Upper lobe of left lung (tissue), 6 donors: ENCODE data around the gene DNAH17. TPM values are rescaled to one million over a fixed set of nuclear protein-coding genes. Genes with fewer than 3 reads are reported as not detected.

Experiments
- ATAC-seq, 2 donors: fragments of 200-7000 bp; cut with Tn5 transposase; one replicate each; pipeline ENCODE4 v1.9.1; 2022; ENCODE audit warnings: mild to moderate bottlenecking in 2 of 2, moderate library complexity in 2 of 2; ENCODE audit not compliant: low FRiP score in 2 of 2
- DNase-seq, 2 donors: peaks; one replicate each; pipeline ENCODE4 v3.0.0-alpha.2; 2019 to 2020
- H3K27ac ChIP-seq, 4 donors: fragments of 200-600 bp; sonication (generic); one replicate each; pipeline ENCODE4 v1.5.1; 2016 to 2019
- H3K27me3 ChIP-seq, 4 donors: fragments of 200-600 bp; sonication (generic); one replicate each; pipeline ENCODE4 v1.5.1; 2017 to 2019
- H3K36me3 ChIP-seq, 4 donors: fragments of 200-600 bp; sonication (generic); one replicate each; pipeline ENCODE4 v1.5.1; 2016 to 2019
- H3K4me1 ChIP-seq, 4 donors: fragments of 200-600 bp; sonication (generic); one replicate each; pipeline ENCODE4 v1.5.1; 2018 to 2019
- H3K4me3 ChIP-seq, 4 donors: fragments of 200-600 bp; sonication (generic); one replicate each; pipeline ENCODE4 v1.5.1; 2017 to 2019; ENCODE audit warnings: mild to moderate bottlenecking in 2 of 4, moderate library complexity in 1 of 4
- H3K9me3 ChIP-seq, 4 donors: fragments of 200-600 bp; sonication (generic); one replicate each; pipeline ENCODE4 v1.5.1; 2018 to 2019
- EP300 ChIP-seq, 4 donors: sonication (generic); formaldehyde crosslinking; IDR thresholded peaks; one replicate each; pipeline ENCODE4 v1.5.1; 2017; ENCODE audit warnings: antibody characterized with exemption in 4 of 4, control low read depth in 2 of 4
- POLR2A ChIP-seq, 4 donors: fragments of 450-650 bp; IDR thresholded peaks; one replicate each; pipeline ENCODE4 v1.5.1; 2016 to 2017; ENCODE audit warnings: antibody characterized with exemption in 4 of 4, mild to moderate bottlenecking in 2 of 4
- POLR2AphosphoS5 ChIP-seq, 2 donors: sonication (generic); formaldehyde crosslinking; IDR thresholded peaks; one replicate each; pipeline ENCODE4 v1.5.1; 2017; ENCODE audit warnings: antibody characterized with exemption in 2 of 2
- WGBS, 2 donors: methylation state at CpG; one replicate each; pipeline ENCODE4 v1.1.5; 2017 to 2018; 5-methylcytosine and 5-hydroxymethylcytosine counted together
- total RNA-seq, 6 donors: library from RNA; depleted of rRNA in 4 of 6; stranded (reverse); fragments of >200 nt in 4 of 6; gene quantifications; one replicate each; pipeline versions ENCODE4 v1.1.0 to v1.2.1, GENCODE V29; 2016 to 2021
- TF ChIP-seq, protein P1 (sequence below), 6 experiments: fragments of 450-650 bp in 4 of 6; fragments of 200-600 bp in 2 of 6; sonication (generic) in 2 of 6; IDR thresholded peaks; one replicate each; pipeline ENCODE4 v1.5.1; 2016 to 2019; ENCODE audit warnings: antibody characterized with exemption in 6 of 6
- donor health status: DM: no; HTN: no; CAD: no; lungs with moderate emphysema.
- donor health status: DM: no; HTN: yes; CAD: no; lungs with severe emphysema.

DNAH17 gene
- total RNA-seq, 6 donors from 2014 or later = 2.0 to 21.0 (median 3.7) TPM

DNA sequence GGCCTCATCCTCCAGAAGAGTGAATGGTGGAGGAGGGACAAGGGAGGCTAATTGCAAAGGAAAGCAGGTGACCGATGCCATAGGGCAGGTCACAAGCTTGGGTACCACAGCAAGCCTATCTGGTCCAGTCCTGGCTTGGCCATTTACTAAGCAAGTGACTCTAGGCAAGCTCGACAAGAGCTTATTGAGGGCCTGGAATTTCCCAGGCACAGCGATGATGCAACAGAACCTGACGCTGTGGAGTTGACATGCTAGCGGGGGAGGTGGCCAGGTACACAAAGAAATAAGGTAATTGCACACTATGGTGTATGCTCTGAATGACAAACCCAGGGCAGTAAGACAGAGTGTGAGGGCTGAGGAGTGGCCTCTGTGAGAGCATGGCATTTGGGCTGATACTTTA lies 100.2 kb downstream of the DNAH17 start:
- TF ChIP-seq, protein P1, sequence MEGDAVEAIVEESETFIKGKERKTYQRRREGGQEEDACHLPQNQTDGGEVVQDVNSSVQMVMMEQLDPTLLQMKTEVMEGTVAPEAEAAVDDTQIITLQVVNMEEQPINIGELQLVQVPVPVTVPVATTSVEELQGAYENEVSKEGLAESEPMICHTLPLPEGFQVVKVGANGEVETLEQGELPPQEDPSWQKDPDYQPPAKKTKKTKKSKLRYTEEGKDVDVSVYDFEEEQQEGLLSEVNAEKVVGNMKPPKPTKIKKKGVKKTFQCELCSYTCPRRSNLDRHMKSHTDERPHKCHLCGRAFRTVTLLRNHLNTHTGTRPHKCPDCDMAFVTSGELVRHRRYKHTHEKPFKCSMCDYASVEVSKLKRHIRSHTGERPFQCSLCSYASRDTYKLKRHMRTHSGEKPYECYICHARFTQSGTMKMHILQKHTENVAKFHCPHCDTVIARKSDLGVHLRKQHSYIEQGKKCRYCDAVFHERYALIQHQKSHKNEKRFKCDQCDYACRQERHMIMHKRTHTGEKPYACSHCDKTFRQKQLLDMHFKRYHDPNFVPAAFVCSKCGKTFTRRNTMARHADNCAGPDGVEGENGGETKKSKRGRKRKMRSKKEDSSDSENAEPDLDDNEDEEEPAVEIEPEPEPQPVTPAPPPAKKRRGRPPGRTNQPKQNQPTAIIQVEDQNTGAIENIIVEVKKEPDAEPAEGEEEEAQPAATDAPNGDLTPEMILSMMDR (IDR thresholded peaks at IDR 0.05) = no peak
- no peak for TF ChIP-seq POLR2A (IDR thresholded peaks at IDR 0.05)
- TF ChIP-seq POLR2AphosphoS5 (IDR thresholded peaks at IDR 0.05) = no peak
- TF ChIP-seq EP300 (IDR thresholded peaks at IDR 0.05) = no peak
- WGBS, 2 donors = 68 to 90% methylated on average over 4 to 5 of the region's 5 CpGs
- peak in 1 of 2 donors; percentile 80 for DNase-seq
- H3K4me3 ChIP-seq = no peak overlapping the region
- no peaks in the 10 kb centered on the region for H3K27me3 ChIP-seq
- no peaks in the 10 kb centered on the region for H3K4me1 ChIP-seq
- no peaks in the 10 kb centered on the region for H3K36me3 ChIP-seq
- no peak overlapping the region for H3K27ac ChIP-seq
- no peaks in the 10 kb centered on the region for H3K9me3 ChIP-seq
- ATAC-seq = peak in 1 of 2 donors; percentile 25

DNA sequence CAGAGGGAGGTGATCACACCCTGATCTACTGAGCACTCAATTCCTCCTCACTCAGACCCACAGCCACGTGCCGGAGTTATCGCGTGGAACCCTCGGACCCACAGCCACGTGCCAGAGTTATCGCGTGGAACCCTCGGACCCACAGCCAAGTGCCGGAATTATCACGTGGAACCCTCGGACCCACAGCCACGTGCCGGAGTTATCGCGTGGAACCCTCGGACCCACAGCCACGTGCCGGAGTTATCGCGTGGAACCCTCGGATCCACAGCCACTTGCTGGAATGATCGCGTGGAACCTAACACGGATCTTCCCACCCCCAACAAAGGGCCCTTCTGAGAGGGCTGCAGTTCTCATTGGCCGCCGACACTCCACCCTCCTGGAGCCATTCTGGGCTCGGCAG lies 101.0 kb downstream of the DNAH17 start:
- WGBS, 2 donors = 74 to 96% methylated on average over 27 to 28 of the region's 28 CpGs
- ATAC-seq (no peak), DNase-seq (no peak)

DNA sequence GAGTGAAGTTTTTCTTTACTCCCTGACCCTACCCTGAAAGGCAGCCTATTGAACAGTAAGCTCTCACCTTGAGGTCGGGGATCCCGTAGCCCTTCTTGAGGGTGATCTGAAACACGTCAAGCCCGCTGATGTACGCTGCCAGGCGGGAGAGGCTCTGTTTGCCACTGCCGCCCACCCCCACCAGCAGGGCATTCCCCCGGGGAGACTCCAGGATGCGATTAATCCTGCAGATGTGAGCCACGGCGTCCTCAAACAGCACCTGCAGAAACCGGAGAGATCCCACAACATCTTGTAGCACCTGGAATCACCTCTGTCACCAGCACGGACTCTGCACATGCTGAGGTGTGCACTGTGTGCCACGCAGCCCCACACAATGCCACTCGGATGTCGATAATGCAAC lies 102.0 kb downstream of the DNAH17 start:
- WGBS, 2 donors = 89 to 91% methylated on average over 12 to 16 of the region's 16 CpGs
- Histone ChIP-seq H3K4me3 (no peak overlapping the region), H3K27me3 (no peaks in the 10 kb centered on the region), H3K27ac (no peak overlapping the region), H3K4me1 (no peaks in the 10 kb centered on the region), H3K36me3 (no peaks in the 10 kb centered on the region), H3K9me3 (no peaks in the 10 kb centered on the region)
- no peak for ATAC-seq
- TF ChIP-seq POLR2A (IDR thresholded peaks at IDR 0.05) (no peak), EP300 (IDR thresholded peaks at IDR 0.05) (no peak), POLR2AphosphoS5 (IDR thresholded peaks at IDR 0.05) (no peak)
- TF ChIP-seq, protein P1 (IDR thresholded peaks at IDR 0.05) = no peak
- no peak for DNase-seq

More for the DNA sequence above, 101.0 kb downstream of the DNAH17 start:
- no peaks in the 10 kb centered on the region for H3K4me1 ChIP-seq
- TF ChIP-seq EP300 (IDR thresholded peaks at IDR 0.05) (no peak), POLR2AphosphoS5 (IDR thresholded peaks at IDR 0.05) (no peak), POLR2A (IDR thresholded peaks at IDR 0.05) (no peak)
- TF ChIP-seq, protein P1 (IDR thresholded peaks at IDR 0.05) = no peak
- H3K9me3 ChIP-seq = no peaks in the 10 kb centered on the region
- no peak overlapping the region for H3K27ac ChIP-seq
- no peak overlapping the region for H3K4me3 ChIP-seq
- H3K27me3 ChIP-seq = no peaks in the 10 kb centered on the region
- H3K36me3 ChIP-seq = no peaks in the 10 kb centered on the region

DNA sequence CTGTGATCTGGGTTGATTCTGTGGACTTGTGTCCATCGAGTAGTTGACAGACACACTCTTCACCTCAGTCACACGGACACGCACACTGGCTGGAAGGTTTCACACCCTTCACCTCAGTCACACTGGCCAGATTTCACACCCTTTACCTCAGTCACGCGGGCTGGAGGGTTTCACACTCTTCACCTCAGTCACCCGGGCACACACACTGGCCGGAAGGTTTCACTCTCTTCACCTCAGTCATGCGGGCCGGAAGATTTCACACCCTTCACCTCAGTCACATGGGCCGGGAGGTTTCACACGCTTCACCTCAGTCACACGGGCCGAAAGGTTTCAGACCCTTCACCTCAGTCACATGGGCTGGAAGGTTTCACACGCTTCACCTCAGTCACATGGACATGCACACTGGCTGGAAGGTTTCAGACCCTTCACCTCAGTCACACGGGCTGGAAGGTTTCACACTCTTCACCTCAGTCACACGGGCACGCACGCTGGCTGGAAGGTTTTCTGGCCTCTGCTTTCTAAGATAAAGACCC lies 102.5 kb downstream of the DNAH17 start:
- Histone ChIP-seq H3K27ac (no peak overlapping the region), H3K36me3 (no peaks in the 10 kb centered on the region), H3K4me1 (no peaks in the 10 kb centered on the region), H3K9me3 (no peaks in the 10 kb centered on the region), H3K27me3 (no peaks in the 10 kb centered on the region), H3K4me3 (no peak overlapping the region)
- TF ChIP-seq EP300 (IDR thresholded peaks at IDR 0.05) = no peak
- TF ChIP-seq, protein P1 (IDR thresholded peaks at IDR 0.05) = no peak
- TF ChIP-seq POLR2AphosphoS5 (IDR thresholded peaks at IDR 0.05) = no peak
- TF ChIP-seq POLR2A (IDR thresholded peaks at IDR 0.05) = no peak
- ATAC-seq (no peak), DNase-seq (no peak)
- 66 to 73% methylated on average over 17 to 18 of the region's 18 CpGs for WGBS, 2 donors

DNA sequence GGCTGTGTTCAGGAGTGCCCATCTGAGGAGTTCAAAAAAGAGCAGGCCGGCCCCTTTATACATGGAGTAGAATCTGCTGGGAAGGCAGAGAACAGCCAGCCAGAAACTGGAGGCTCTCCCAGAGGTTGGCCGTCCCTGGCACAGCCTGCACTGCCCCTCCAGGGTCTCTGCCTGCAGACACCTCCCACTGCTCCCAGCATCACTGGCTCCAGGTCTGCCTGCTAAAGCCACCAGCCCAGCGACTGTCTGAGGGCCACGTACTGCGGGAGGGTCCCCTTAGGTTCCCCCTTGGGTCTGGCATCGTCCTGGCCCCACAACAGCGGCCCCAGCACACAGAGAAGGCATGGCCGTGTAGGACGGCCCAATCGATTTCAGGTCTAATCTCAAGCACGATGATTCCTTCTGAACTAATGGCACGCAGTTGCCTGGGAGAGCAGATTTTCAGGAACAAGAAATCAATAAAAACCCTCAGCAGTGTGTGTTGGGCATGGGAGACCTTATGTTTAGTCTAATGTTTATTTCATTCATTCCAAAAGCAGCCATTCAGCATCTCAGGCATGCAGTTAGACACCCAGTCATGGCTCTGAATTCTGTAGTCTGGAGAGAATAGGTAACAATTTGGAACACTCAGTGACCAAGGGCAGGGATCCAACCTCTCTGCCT lies 103.1 kb downstream of the DNAH17 start:
- WGBS, 2 donors = 88 to 91% methylated on average over 11 to 12 of the region's 12 CpGs

More for the DNA sequence above, 103.1 kb downstream of the DNAH17 start:
- no peak overlapping the region for H3K4me3 ChIP-seq
- DNase-seq (no peak), ATAC-seq (no peak)
- no peaks in the 10 kb centered on the region for H3K4me1 ChIP-seq
- H3K36me3 ChIP-seq = no peaks in the 10 kb centered on the region
- TF ChIP-seq, protein P1 (IDR thresholded peaks at IDR 0.05) = no peak
- TF ChIP-seq POLR2A (IDR thresholded peaks at IDR 0.05) (no peak), EP300 (IDR thresholded peaks at IDR 0.05) (no peak), POLR2AphosphoS5 (IDR thresholded peaks at IDR 0.05) (no peak)
- no peaks in the 10 kb centered on the region for H3K9me3 ChIP-seq
- H3K27ac ChIP-seq = no peak overlapping the region
- H3K27me3 ChIP-seq = no peaks in the 10 kb centered on the region
